Measurements from ENCODE around the gene KRTAP10-1.

GRCh38 chr21:44514218-44514520 is 25.8 kb downstream of the KRTAP10-1 start:
- no peak for TF ChIP-seq CTCF (IDR thresholded peaks at IDR 0.05)
- TF ChIP-seq POLR2AphosphoS5 (IDR thresholded peaks at IDR 0.05), result no peak
- no peak for TF ChIP-seq POLR2A (IDR thresholded peaks at IDR 0.05)
